HepG2 (cell line): ENCODE data around the gene MACROD2. TPM values are rescaled to one million over a fixed set of nuclear protein-coding genes. Genes with fewer than 3 reads are reported as not detected.

Experiments used
- ATAC-seq: fragments of 200-7000 bp; cut with Tn5 transposase; 3 replicates; pipeline ENCODE4 v1.9.1; 2020; ENCODE audit warnings: mild to moderate bottlenecking, moderate library complexity
- BruUV-seq: library from RNA; stranded (reverse); fragments of 400-500 nt; replicated peaks from 2 replicates; lab custom pipeline; 2021; lab: Mats Ljungman, UMichigan
- CTCF ChIA-PET: fragments of 300-600 bp; formaldehyde crosslinking; extraction: SDS; loops from one replicate; lab custom pipeline; 2021; ENCODE audit warnings: low total read pairs, inconsistent platforms, low intra/inter-chr PET ratio; lab: Yijun Ruan, JAX
- POLR2A ChIA-PET: fragments of 350-600 bp; sonication (Branson Sonifier 250); formaldehyde crosslinking; loops from one replicate; lab custom pipeline; 2020; ENCODE audit warnings: antibody characterized with exemption, inconsistent platforms; lab: Yijun Ruan, JAX
- DNase-seq: peaks from one replicate; pipeline ENCODE4 v3.0.0-alpha.2; 2015; ENCODE audit warnings: low spot score
- FAIRE-seq: peaks from 3 replicates; lab custom pipeline; 2011; peaks lifted over from hg19 to GRCh38; lab: Jason Lieb, UNC
- H2AFZ ChIP-seq: one replicate; pipeline ENCODE4 v1.6.1; 2011; ENCODE audit warnings: low read length, inconsistent platforms
- H3K27ac ChIP-seq: fragments of 300-600 bp; 3 replicates; pipeline ENCODE4 v1.8.0; 2011; ENCODE audit warnings: mixed run types, mild to moderate bottlenecking, mixed read lengths, low read length, inconsistent platforms; ENCODE audit not compliant: insufficient read depth; ENCODE audit errors: extremely low read length
- H3K27me3 ChIP-seq, 2 experiments: fragments of 200-600 bp in 1 of 2; 2 replicates in 1 of 2; 3 replicates in 1 of 2; pipeline versions ENCODE4 v1.6.0 to v1.8.0; 2011; ENCODE audit warnings: low read length in 2 of 2, mild to moderate bottlenecking in 2 of 2, moderate library complexity in 2 of 2, inconsistent platforms in 1 of 2; ENCODE audit not compliant: insufficient read depth in 2 of 2, control insufficient read depth in 1 of 2
- H3K36me3 ChIP-seq, 2 experiments: fragments of 200-600 bp in 1 of 2; replicated peaks in 1 of 2; 2 replicates in 1 of 2; 3 replicates in 1 of 2; pipeline versions ENCODE4 v1.5.1 to v1.8.0; 2011; ENCODE audit warnings: low read length in 2 of 2, inconsistent platforms in 1 of 2; ENCODE audit not compliant: insufficient read depth in 2 of 2, control insufficient read depth in 1 of 2
- H3K4me1 ChIP-seq: 2 replicates; pipeline ENCODE4 v1.5.1; 2012; ENCODE audit warnings: low read length, inconsistent platforms; ENCODE audit not compliant: insufficient read depth
- H3K4me2 ChIP-seq: 2 replicates; pipeline ENCODE4 v1.6.0; 2011; ENCODE audit warnings: low read depth, low read length, inconsistent platforms
- H3K4me3 ChIP-seq, 3 experiments: fragments of 200-600 bp in 1 of 3; sonication (generic), shearing (Covaris generic) in 1 of 3; replicated peaks in 1 of 3; 2 replicates each; pipeline ENCODE4 v1.5.1; 2011 to 2016; ENCODE audit warnings: low read length in 3 of 3, inconsistent platforms in 2 of 3, low read depth in 2 of 3, mild to moderate bottlenecking in 2 of 3, control low read depth in 1 of 3, mixed read lengths in 1 of 3; ENCODE audit not compliant: insufficient read depth in 1 of 3
- H3K79me2 ChIP-seq: one replicate; pipeline ENCODE4 v1.6.1; 2011; ENCODE audit warnings: low read length, inconsistent platforms; ENCODE audit not compliant: insufficient read depth
- H3K9ac ChIP-seq: 2 replicates; pipeline ENCODE4 v1.6.0; 2011; ENCODE audit warnings: mild to moderate bottlenecking, low read depth, low read length, inconsistent platforms; ENCODE audit not compliant: insufficient read depth
- H3K9me3 ChIP-seq: 2 replicates; pipeline ENCODE4 v1.5.1; 2012; ENCODE audit warnings: mild to moderate bottlenecking, low read length
- H4K20me1 ChIP-seq: 2 replicates; pipeline ENCODE4 v1.6.0; 2011; ENCODE audit warnings: inconsistent platforms, mild to moderate bottlenecking, low read length, moderate library complexity; ENCODE audit not compliant: insufficient read depth
- ARID2 ChIP-seq: sonication (generic); formaldehyde crosslinking; IDR thresholded peaks from 2 replicates; pipeline ENCODE4 v1.8.1; 2022; ENCODE audit warnings: mild to moderate bottlenecking, missing genetic modification reagents, borderline replicate concordance
- MTF2 ChIP-seq: sonication (generic); formaldehyde crosslinking; IDR thresholded peaks from 2 replicates; pipeline ENCODE4 v1.5.0; 2020; ENCODE audit warnings: missing genetic modification reagents, borderline replicate concordance
- SPEN ChIP-seq: sonication (generic); formaldehyde crosslinking; IDR thresholded peaks from 2 replicates; pipeline ENCODE4 v1.5.1; 2020; ENCODE audit warnings: low read depth, mild to moderate bottlenecking, missing genetic modification reagents
- SRSF9 ChIP-seq: fragments of 200-400 bp; formaldehyde crosslinking; IDR thresholded peaks from 2 replicates; pipeline ENCODE4 v1.6.1; 2018; ENCODE audit warnings: borderline replicate concordance, mild to moderate bottlenecking, low read depth, low read length; ENCODE audit not compliant: insufficient read depth, poor library complexity, severe bottlenecking
- ZNF124 ChIP-seq: sonication (generic); formaldehyde crosslinking; IDR thresholded peaks from 2 replicates; pipeline ENCODE4 v1.4.0; 2020; ENCODE audit warnings: missing genetic modification reagents
- ZSCAN31 ChIP-seq: sonication (generic); formaldehyde crosslinking; IDR thresholded peaks from 2 replicates; pipeline ENCODE4 v1.5.0; 2020; ENCODE audit warnings: low read depth, mild to moderate bottlenecking, missing genetic modification reagents
- WGBS: methylation state at CpG from one replicate; pipeline ENCODE4 v1.1.6; 2017; ENCODE audit warnings: low lambda C conversion rate; 5-methylcytosine and 5-hydroxymethylcytosine counted together
- in situ Hi-C: cut with HindIII; loops from 2 replicates; pipeline ENCODE4 v1.10.0; 2017; ENCODE audit warnings: low pct_unique_long_range_greater_than_20kb; ENCODE audit not compliant: extremely low pct_ligation_motif_present
- intact Hi-C: fragments of 100-400 bp; cut with micrococcal nuclease; formaldehyde crosslinking; loops from one replicate; pipeline ENCODE4 v1.10.0; 2022; ENCODE audit not compliant: unreplicated experiment
- polyA plus RNA-seq, 8 experiments: library from polyadenylated mRNA; depleted of rRNA in 3 of 8; stranded (reverse) in 7 of 8; unstranded in 1 of 8; fragments of >200 nt; fragmentation: Illumina TruSeq in 4 of 8; extraction: Trizol in 4 of 8; gene quantifications; 2 replicates each; pipeline versions ENCODE4 v1.2.1 to v1.2.3, GENCODE V29; 2011 to 2016; ENCODE audit warnings: low read depth in 4 of 8, missing spikeins in 1 of 8, mixed read lengths in 1 of 8; ENCODE audit not compliant: insufficient read depth in 1 of 8
- total RNA-seq, 5 experiments: library from RNA; depleted of rRNA; stranded (reverse); fragments of >200 nt; fragmentation: Illumina TruSeq; extraction: Trizol; gene quantifications; 2 replicates each; pipeline ENCODE4 v1.2.3, GENCODE V29; 2016; ENCODE audit warnings: low read depth in 1 of 5
- TF ChIP-seq, protein P1 (sequence below), 2 experiments: sonication (generic) in 1 of 2; formaldehyde crosslinking in 1 of 2; IDR thresholded peaks; 2 replicates each; pipeline versions ENCODE4 v1.4.0 to v1.6.1; 2018 to 2020; ENCODE audit warnings: missing genetic modification reagents in 2 of 2, borderline replicate concordance in 1 of 2, low read depth in 1 of 2, mild to moderate bottlenecking in 1 of 2, missing biosample characterization in 1 of 2
- TF ChIP-seq, protein P2 (sequence below): IDR thresholded peaks from 2 replicates; pipeline ENCODE4 v1.6.1; 2016; ENCODE audit warnings: low read depth, missing genetic modification reagents, missing compliant biosample characterization

Gene MACROD2
- total and polyA plus RNA-seq, 2 of the 13 experiments (the other 11 are each of a cell fraction or from before 2014, with no cell fraction given), result 0.13 to 0.51 TPM

DNA sequence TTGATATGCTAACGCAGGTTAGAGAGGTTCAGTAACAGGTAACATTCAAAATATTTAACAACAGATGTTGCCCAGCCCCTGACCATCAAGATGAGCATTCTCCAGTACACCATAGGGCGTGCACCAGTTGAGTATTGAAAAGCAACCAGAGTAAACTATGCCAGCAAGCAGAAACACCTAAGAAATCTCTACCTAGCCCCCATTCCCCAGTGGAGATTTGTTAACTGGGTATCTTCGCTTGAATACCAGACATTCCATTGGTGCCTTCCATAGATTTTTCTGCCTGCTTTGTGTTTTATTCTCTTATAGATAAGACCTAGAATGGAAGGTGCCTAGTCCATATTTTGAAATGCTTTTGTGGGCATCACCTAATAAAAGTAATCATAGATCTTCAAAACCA, 1954.1 kb downstream of the MACROD2 start:
- BruUV-seq, result no TSS peak
- peaks cover 28% of the 10 kb centered on the region for H3K9me3 ChIP-seq
- POLR2A ChIA-PET, result no interaction called here

More for the DNA sequence above, 1954.1 kb downstream of the MACROD2 start:
- no peaks in the 10 kb centered on the region for H3K79me2 ChIP-seq
- intact Hi-C loops, result no loop called here
- FAIRE-seq (no peak), ATAC-seq (no peak), DNase-seq (no peak)
- in situ Hi-C loops, result no loop called here
- TF ChIP-seq SPEN (CRISPR knock-in tag) (no peak), ZSCAN31 (no peak), MTF2 (CRISPR knock-in tag) (no peak), SRSF9 (no peak), ZNF124 (CRISPR knock-in tag) (no peak), ARID2 (CRISPR knock-in tag) (no peak)
- TF ChIP-seq, protein P1, sequence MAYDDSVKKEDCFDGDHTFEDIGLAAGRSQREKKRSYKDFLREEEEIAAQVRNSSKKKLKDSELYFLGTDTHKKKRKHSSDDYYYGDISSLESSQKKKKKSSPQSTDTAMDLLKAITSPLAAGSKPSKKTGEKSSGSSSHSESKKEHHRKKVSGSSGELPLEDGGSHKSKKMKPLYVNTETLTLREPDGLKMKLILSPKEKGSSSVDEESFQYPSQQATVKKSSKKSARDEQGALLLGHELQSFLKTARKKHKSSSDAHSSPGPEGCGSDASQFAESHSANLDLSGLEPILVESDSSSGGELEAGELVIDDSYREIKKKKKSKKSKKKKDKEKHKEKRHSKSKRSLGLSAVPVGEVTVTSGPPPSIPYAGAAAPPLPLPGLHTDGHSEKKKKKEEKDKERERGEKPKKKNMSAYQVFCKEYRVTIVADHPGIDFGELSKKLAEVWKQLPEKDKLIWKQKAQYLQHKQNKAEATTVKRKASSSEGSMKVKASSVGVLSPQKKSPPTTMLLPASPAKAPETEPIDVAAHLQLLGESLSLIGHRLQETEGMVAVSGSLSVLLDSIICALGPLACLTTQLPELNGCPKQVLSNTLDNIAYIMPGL (CRISPR knock-in tag; IDR thresholded peaks at IDR 0.05; ENCODE audit: borderline replicate concordance in 1 of 2, low read depth in 1 of 2), result no peak
- TF ChIP-seq, protein P2, sequence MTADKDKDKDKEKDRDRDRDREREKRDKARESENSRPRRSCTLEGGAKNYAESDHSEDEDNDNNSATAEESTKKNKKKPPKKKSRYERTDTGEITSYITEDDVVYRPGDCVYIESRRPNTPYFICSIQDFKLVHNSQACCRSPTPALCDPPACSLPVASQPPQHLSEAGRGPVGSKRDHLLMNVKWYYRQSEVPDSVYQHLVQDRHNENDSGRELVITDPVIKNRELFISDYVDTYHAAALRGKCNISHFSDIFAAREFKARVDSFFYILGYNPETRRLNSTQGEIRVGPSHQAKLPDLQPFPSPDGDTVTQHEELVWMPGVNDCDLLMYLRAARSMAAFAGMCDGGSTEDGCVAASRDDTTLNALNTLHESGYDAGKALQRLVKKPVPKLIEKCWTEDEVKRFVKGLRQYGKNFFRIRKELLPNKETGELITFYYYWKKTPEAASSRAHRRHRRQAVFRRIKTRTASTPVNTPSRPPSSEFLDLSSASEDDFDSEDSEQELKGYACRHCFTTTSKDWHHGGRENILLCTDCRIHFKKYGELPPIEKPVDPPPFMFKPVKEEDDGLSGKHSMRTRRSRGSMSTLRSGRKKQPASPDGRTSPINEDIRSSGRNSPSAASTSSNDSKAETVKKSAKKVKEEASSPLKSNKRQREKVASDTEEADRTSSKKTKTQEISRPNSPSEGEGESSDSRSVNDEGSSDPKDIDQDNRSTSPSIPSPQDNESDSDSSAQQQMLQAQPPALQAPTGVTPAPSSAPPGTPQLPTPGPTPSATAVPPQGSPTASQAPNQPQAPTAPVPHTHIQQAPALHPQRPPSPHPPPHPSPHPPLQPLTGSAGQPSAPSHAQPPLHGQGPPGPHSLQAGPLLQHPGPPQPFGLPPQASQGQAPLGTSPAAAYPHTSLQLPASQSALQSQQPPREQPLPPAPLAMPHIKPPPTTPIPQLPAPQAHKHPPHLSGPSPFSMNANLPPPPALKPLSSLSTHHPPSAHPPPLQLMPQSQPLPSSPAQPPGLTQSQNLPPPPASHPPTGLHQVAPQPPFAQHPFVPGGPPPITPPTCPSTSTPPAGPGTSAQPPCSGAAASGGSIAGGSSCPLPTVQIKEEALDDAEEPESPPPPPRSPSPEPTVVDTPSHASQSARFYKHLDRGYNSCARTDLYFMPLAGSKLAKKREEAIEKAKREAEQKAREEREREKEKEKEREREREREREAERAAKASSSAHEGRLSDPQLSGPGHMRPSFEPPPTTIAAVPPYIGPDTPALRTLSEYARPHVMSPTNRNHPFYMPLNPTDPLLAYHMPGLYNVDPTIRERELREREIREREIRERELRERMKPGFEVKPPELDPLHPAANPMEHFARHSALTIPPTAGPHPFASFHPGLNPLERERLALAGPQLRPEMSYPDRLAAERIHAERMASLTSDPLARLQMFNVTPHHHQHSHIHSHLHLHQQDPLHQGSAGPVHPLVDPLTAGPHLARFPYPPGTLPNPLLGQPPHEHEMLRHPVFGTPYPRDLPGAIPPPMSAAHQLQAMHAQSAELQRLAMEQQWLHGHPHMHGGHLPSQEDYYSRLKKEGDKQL (CRISPR knock-in tag), result no peak
- CTCF ChIA-PET, result no interaction called here
- H3K27me3 ChIP-seq, result no peaks in the 10 kb centered on the region
- no peak overlapping the region for H3K9ac ChIP-seq
- H4K20me1 ChIP-seq, result no peaks in the 10 kb centered on the region
- no peak overlapping the region for H3K27ac ChIP-seq
- H3K4me3 ChIP-seq, result no peak overlapping the region
- no peak overlapping the region for H2AFZ ChIP-seq
- no peak overlapping the region for H3K4me2 ChIP-seq
- WGBS, result 8% methylated on average over 3 of the region's 3 CpGs
- no peaks in the 10 kb centered on the region for H3K36me3 ChIP-seq
- H3K4me1 ChIP-seq, result no peaks in the 10 kb centered on the region
